HG03159 (cell line): Measurements from ENCODE around the gene SPNS3.

Experiments
- ATAC-seq: cut with Tn5 transposase; IDR thresholded peaks from one replicate; pipeline ENCODE4 v1.9.1; 2021; ENCODE audit warnings: mild to moderate bottlenecking, moderate library complexity; ENCODE audit not compliant: unreplicated experiment

Gene SPNS3

DNA sequence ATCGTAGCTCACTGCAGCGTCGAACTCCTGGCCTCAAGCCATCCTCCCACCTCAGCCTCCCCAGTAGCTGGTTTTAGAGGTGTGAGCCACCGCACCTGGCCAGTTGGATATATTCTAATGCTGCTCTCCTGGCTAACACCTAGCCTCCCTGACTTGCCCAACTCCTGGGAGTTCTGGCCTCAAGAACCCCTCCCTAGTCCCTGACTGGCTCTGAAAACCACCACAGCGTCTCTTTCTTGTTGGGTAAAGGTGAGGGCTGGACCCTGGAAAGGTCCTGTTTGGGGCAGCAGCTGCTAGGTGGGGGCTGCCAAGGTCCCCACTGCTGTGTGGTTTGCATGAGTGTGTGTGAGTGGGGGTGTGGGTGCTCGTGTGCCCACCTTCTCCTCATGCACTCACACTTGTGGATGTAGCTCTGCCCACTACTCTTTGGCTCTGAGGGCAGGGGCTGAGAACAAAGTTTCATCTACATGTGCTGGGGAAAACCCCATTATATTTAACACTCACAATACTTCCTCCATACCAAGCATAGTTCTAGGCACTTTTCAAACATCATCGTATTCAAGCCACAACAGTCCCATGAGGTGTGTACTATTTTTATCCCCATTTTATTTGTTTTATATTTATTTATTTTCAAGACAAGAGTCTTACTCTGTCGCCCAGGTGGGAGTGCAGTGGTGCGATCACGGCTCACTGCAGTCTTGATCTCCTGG lies 7.1 kb upstream of the SPNS3 start:
- no peak for ATAC-seq

DNA sequence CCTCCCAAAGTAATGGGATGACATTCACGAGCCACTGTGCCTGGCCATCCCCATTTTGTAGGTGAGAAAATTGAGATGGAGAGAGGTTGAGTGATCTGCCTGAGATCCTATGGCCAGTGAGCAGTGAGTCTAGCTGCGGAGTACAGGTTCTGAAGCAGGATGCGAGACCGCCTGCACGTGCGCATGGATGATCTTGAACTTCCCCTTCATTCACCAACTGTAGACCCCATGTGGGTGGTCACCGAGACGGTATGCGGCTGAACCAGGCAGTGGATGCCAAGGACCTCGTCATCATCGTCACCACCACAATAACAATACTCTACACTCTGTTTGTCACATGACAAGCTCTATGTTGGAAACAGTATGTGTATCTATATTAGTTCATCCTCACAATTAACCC lies 6.2 kb upstream of the SPNS3 start:
- no peak for ATAC-seq

DNA sequence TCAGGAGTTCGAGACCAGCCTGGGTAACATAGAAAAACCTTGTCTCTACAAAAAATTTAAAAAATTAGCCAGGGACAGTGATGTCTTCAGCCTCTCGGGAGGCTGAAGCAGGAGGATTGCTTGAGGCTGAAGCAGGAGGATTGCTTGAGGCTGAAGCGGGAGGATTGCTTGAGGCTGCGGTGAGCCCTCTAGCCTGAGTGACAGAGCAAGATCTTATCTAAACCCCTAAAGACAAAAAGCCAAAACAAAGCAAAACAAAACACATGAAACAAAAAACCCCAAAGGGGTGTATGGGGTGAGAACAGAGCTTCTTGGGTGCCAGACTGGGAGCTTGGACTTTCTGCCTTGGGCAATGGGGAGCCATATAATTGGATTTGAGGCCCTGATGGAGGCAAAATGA lies 2.6 kb downstream of the SPNS3 start:
- ATAC-seq = no peak

DNA sequence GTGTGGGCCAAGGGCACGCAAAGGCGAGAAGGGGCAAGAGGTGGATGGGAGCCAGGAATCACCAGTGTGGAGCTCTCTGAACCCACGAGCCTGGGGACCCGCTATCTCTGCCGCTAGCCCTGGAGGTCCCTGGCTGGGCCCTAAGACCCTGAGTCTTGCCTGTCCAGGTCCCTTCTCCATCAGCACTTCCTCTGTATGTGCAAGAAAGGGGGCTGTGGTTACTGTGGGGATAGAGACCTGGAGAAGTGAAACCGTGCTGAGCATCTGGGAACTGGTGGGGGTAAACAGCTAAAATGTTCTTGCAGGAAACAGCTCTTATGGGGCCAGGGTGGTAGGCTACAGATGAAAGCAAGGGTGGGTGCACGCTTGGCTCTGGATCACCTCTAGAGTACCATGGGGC lies 3.1 kb downstream of the SPNS3 start:
- ATAC-seq = no peak

DNA sequence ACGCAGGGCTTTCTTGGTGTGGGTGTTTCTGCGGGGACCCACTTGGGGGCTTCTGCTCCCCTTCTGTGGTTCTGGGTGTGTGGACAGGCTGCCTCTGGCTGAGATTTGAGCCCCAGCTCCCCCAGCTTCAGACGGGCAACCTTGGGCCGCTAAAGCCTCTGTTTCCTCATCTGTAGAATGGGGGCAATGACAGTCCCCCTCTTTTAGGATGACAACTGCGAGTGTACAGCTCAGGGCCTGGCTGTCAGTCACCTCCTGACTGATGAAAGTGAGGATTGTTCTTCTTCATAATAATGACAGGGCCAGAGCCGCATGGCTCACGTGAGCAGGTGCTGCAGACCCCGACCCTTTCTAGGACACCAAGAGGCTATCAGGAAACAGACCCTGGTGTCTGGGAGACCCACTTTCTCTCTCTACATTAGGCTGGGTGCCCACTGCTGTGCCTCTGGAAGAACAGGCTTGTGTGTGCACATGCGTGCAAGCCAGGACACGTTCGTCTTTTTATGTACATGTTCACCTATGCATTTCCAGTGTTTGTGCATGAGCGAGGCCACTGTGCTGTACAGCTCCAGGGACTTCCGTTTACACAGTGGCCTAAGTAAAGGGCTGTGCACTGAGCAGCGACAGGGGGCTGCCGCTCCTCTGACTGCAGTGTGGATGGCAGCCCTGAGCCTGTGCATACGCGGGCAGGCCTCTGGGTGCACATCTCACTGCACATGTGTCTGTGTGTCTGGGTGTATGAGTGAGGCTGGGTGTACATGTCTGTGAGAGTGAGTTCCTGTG lies 4.6 kb downstream of the SPNS3 start:
- ATAC-seq = no peak

DNA sequence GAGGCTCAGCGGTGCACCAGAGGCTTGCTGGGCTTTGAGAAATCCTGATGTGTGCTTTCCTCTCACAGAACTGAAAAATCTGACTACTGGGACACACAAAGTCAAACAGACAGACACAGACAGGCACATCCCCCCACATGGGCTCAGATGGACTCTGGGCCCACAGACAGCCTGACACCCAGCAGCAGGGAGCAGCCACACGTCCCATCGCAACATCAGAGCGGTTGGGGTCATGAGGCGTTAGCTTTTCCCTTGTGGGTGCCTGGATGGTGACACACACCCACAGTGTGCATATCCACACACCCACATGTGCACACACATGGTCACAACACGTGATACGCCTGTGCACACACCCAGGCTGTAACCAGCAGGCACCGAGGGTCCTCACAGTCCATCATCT lies 6.3 kb downstream of the SPNS3 start:
- ATAC-seq = no peak

DNA sequence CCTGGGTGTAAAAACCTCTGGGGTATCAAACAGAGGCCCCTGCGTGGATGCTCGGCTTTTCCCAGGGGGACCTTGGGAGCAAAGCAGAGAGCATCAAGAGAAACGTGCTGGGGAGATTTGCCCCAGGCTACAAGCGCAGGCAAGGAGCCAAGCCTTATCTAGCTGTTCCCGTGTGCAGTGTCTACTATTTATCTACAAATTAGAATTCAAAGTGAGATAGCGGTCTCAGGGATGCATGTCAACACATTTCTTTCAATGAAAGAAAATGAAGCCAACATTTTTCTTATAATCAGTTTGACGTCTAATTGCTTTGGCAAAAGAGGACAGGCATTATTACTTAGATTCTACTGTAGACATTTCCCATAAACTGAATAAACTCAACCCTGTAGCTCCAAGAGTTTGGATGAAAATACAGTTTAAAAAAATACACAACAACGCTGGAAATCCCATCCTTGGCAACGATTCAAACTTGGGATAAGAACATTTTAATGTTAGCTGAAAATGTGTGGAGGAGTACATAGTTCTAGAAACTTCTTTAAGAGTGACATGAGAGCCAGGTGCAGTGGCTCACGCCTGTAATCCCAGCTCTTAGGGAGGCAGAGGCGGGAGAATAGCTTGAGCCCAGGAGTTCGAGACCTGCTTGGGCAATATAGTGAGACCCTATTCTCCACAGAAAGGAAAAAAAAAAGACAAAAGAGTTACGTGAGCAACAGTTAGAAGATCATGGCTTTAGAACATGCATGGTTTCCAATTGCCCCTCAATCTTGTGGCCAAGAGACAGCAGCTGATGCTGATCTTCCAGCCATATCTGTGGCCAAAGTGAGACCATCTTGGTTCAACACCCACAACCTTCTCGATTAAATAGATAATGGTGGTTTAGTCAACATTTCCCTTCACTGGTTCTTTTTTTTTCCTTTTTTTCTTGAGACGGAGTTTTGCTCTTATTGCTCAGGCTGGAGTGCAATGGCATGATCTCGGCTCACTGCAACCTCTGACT lies 7.2 kb downstream of the SPNS3 start:
- ATAC-seq = no peak

DNA sequence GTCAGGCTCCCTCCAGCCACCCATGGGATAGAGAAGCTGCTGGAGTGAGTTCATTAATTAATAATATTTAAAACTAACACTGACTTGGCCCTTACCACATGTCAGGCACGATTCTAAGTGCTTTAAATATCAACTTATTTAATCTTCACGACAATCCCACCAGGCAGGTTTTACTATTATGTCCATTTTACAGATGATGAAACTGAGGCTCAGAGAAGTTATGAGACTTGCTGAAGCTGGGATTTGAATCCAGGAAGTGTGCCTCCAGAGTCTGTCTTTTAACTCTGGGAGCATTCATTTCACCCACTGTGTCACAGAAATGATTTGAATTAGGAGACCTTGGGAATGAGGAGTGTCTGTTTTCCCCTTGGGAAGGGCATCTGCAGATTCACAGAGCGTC lies 8.8 kb downstream of the SPNS3 start:
- ATAC-seq = no peak

DNA sequence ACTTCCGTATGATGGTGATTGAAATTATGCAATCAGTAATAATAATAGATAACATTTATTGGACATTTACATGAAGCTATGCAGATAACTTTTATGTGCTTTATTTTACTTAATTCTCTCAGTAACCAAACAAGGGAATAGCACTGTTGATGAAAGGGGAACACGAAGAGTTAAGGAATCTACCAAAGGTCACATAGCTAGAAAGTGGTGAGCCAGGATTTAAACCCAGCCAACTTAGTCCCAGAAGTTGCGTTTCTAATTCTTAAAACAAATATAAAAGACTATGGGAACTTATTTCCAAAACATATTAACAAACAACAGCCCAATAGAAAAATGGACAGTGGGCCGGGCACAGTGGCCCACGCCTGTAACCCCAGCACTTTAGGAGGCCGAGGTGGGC lies 9.7 kb downstream of the SPNS3 start:
- no peak for ATAC-seq

DNA sequence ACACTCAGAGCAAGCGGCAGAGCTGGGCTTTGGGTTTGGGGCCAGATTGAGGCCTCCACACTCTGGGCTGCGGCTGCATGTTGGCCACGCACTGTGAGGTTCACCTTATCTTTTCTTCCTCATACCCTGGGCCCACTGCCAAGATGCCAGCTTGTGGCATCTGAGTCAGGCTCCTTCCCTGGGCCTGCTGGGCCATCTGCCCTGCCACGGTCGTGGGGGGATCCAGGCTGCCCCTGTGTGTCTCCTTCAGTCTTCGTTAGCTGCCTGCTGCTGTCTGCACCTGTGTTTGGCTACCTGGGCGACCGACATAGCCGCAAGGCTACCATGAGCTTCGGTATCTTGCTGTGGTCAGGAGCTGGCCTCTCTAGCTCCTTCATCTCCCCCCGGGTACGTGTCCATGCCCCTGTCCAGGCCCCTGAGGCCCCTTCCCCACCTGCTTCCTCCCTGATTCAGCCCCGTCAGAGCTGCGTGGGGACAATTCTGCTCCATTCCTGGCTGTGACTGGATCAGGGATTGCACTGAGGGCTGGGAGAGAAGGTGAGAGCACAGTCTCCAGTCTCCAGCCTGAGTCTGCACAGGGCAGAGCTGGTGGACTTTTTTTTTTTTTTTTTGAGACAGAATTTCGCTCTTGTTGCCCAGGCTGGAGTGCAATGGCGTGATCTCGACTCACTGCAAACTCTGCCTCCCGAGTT lies 11.2 kb downstream of the SPNS3 start:
- no peak for ATAC-seq

DNA sequence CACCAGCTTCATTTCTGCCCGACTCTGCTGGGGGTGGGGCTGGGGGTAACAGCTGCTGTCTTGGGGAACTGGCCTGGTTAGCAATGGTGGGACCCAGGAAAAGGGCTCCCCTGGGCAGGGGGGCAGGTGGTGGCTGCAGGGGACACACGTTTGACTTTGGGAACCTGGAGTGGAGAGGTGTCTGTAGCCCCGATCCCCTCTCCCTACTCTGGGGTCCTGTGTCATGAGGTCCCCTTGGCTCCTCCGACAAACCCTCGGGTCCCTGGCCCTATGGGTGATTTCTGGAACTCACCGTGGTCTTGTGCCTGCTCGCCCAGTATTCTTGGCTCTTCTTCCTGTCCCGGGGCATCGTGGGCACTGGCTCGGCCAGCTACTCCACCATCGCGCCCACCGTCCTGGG lies 12.0 kb downstream of the SPNS3 start:
- ATAC-seq = no peak

DNA sequence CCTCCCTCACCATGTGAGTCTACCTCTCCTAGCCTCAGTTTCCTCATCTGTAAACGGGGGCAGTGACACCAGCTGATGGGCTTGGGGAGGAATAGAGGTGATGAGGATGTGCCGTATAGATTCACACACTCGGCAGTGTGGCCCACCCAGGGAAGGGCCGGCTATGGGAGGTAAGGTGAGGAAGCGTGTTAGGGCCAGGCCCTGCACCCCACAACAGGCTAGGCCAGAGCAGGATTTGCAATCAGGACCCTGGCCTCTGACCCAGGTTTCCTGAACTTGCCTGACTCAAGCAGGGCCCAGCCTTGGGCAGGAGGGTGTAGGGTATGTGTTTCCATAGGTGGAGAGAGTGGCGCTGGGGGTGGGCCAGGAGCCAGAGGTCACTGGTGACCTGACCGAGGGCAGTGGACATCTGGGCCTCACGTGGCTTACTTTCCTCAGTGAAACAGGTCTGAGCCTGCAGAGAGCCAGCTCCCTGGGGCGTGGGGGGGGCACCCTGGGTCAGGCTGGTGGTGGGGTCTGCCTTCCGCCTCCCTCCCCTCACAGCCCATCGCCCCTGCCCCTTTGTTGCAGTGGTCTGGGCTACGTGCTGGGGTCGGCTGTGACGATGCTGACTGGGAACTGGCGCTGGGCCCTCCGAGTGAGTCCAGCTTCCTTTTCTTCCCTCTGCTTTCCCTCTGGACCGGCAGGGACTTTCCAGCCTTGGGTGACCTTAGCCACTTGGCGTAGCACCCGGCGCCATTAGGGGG lies 12.8 kb downstream of the SPNS3 start:
- ATAC-seq = no peak

DNA sequence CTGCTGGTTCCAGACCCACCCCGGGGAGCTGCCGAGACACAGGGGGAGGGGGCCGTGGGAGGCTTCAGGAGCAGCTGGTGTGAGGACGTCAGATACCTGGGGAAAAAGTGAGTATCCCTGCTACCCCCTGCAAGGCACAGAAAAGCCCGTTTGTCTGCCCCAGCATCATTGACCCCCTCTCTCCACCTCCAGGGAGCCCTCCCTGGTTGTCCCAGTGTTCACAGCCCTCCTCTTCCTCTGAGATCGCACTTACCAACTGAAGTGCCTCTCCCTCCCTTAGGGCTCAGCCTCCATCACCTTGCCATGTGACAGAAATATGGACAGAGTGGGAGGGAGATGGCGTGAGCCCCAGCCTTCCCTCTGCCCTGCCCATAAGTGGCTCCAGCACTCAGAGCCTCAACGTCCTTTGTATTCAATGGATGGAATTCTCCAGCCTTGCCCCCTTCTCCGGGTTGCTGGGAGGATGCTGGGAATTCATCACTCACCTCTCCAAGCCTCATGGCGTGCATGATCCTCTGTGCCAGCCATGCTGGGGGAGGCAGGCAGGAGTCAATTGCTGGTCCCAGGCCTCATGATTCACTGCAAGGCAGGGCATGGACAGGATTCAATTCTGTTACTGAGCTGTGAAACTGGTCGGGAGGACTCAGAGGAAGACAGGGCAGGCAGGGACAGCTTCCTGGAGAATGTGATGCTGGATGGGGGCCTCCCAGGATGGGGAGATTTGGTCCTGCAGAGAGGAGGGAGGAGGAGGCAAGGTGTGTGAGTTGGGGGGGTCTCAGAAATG lies 14.6 kb downstream of the SPNS3 start:
- ATAC-seq = no peak

DNA sequence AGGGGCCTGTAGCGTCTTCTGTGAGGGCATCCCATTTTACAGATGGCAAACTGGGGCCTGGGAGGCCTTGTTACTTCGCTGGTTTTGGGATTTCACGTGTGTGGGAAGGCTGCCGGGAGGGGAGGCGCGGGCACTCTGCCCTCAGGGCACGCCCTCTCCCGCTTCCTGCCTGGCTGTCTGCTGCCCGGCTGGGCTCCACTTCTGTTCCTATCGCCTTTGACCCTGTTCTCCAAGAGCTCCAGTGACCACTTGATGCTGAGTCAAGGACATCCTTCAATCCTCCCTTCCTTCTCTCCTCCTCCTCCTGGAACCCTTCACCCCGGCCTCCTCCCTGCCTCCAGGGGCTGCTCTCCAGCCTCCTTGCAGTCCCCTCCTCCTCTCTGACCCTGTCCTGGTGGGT lies 16.0 kb downstream of the SPNS3 start:
- ATAC-seq = no peak

DNA sequence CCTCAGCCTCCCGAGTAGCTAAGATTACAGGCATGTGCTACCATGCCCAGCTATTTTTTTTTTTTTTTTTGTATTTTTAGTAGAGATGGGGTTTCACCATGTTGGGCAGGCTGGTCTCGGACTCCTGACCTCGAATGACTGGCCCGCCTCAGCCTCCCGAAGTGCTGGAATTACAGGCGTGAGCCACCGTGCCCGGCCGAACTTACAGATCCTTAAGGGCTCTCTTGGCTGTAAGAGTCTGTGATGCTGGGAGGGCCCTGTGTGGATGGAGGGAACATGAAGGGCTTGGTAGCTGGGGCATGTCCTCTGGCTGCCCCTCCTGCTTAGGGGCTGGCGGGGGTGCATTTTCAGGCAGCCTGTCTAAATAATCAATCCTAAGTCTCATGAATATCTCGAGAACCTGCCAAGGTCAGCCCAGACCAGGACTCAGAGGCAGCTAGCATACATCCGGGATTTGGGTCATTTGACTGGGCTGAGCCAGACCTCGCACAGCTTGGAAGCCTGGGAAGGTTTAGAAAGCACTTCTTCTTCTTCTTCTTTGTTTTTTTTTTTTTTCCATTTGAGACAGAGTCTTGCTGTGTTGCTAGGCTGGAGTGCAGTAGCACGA lies 17.1 kb downstream of the SPNS3 start:
- no peak for ATAC-seq

DNA sequence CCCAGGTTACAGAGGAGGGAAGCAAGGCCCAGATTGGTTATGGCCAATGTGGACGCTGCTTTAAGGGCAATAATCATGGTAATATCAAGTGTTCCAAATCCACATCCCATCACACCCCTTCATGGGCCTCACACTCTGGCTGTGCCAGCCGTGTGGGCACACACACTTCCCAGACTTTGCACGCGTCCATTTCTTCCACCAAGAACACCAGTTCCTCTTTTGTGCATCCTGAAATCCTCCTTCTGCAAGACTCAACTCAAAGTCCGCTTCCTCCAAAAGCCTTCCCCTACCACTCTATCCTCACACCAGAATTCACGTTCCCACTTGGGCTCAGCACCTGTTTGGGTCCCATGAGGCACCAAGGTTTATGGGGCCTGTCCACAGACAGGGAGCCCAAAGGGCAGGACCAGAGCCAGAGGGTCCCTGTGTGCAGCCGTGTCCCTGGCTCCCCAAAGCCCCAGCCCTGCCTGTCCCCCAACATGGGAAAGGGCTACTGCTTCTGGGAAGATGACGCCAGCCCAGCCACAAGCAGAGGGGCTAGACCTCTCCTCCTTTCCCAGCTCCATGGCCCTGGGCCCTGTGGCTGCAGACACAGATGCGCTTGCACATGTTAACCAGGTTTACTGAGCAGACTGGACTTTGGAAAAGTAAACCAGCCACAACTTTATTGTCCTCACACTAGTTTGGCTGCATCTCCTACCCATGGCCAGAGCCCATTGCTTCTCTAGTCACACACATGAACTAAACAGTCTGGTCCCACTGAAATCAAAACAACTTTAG lies 20.3 kb downstream of the SPNS3 start:
- ATAC-seq = no peak

DNA sequence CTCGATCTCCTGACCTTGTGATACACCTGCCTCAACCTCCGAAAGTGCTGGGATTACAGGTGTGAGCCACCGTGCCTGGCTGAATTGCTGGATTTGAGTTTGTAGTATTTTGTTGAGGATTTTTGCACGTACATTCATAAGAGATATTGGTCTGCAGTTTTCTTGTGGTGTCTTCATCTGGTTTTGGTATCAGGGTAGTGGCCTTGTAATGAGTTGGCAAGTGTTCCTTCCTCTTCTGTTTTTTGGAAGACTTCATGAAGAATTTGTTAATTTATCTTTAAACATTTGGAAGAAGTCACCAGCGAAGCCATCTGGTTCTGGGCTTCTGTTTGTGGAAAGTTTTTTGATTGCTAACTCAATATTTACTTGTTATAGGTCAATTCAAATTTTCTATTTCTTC lies 26.9 kb downstream of the SPNS3 start:
- ATAC-seq = no peak

DNA sequence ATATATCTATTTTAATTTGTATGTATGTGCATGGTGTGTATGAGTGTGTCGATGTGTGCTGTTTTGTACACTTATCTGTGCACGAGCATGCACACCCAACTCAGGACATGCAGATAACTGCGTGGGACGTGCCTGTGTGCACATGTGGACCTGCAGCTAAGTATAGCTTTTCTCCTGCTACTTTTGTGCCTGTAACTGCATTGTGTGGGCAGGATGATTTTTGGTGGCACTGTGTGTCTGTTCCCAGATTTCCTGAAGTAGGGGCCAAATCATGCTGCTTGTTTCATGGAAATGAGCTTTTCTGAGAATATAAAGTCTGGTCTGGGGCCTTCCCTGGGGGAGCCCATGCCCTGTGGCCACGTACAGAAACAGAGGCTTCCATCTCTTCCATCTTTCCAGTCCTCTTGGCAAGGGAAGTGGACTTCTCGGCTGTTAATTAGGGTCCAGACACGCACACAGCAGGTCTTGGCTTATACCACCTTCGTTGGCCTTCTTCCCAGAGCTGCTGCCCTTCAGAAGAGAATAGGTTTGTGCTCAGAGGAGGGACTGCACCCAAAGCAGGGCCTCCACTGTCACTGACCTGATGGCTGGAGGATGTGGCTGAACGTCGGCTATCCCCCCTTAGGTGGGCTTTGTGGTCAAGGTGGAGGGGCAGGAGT lies 30.2 kb downstream of the SPNS3 start:
- no peak for ATAC-seq
